HepG2 (cell line): Measurements from ENCODE around the gene SERINC4. TPM values are rescaled to one million over a fixed set of nuclear protein-coding genes. Genes with fewer than 3 reads are reported as not detected.

ENCODE experiments used
- AHDC1 ChIP-seq: sonication (generic); formaldehyde crosslinking; IDR thresholded peaks from 2 replicates; pipeline ENCODE4 v1.5.1; 2020; ENCODE audit warnings: mild to moderate bottlenecking, missing genetic modification reagents, borderline replicate concordance
- CHD4 ChIP-seq: fragments of 200-600 bp; sonication (generic); IDR thresholded peaks from 2 replicates; pipeline ENCODE4 v1.7.0; 2017; ENCODE audit warnings: mild to moderate bottlenecking, low read length, borderline replicate concordance
- HNRNPLL ChIP-seq: fragments of 200-400 bp; formaldehyde crosslinking; IDR thresholded peaks from 2 replicates; pipeline ENCODE4 v1.6.1; 2017; ENCODE audit warnings: mild to moderate bottlenecking, low read depth, low read length; ENCODE audit not compliant: poor library complexity, severe bottlenecking
- IKZF4 ChIP-seq: sonication (generic); formaldehyde crosslinking; IDR thresholded peaks from 2 replicates; pipeline ENCODE4 v1.5.1; 2020; ENCODE audit warnings: borderline replicate concordance, mild to moderate bottlenecking, low read depth, missing genetic modification reagents; ENCODE audit errors: not compliant biosample characterization
- JUNB ChIP-seq: sonication (generic); formaldehyde crosslinking; IDR thresholded peaks from 2 replicates; pipeline ENCODE4 v1.8.0; 2022; ENCODE audit warnings: missing genetic modification reagents, mild to moderate bottlenecking, borderline replicate concordance
- KAT7 ChIP-seq: IDR thresholded peaks from 2 replicates; pipeline ENCODE4 v1.6.1; 2018; ENCODE audit warnings: borderline replicate concordance, missing compliant biosample characterization
- KLF9 ChIP-seq: IDR thresholded peaks from 2 replicates; pipeline ENCODE4 v1.6.1; 2016; ENCODE audit warnings: low read depth
- KMT2B ChIP-seq: IDR thresholded peaks from 2 replicates; pipeline ENCODE4 v1.6.1; 2016; ENCODE audit warnings: missing genetic modification reagents, missing compliant biosample characterization
- MEIS1 ChIP-seq: sonication (generic); formaldehyde crosslinking; IDR thresholded peaks from 2 replicates; pipeline ENCODE4 v1.9.0; 2021; ENCODE audit warnings: mild to moderate bottlenecking, missing genetic modification reagents, moderate library complexity, borderline replicate concordance
- SIN3B ChIP-seq: fragments of 150-350 bp; IDR thresholded peaks from 2 replicates; pipeline ENCODE4 v1.6.1; 2014; ENCODE audit warnings: low read length
- SP4 ChIP-seq: sonication (generic); formaldehyde crosslinking; IDR thresholded peaks from 2 replicates; pipeline ENCODE4 v1.8.1; 2023; ENCODE audit warnings: mild to moderate bottlenecking, missing genetic modification reagents
- SRY ChIP-seq: sonication (generic); formaldehyde crosslinking; IDR thresholded peaks from 2 replicates; pipeline ENCODE4 v1.8.0; 2022; ENCODE audit warnings: mild to moderate bottlenecking, missing genetic modification reagents
- TFDP1 ChIP-seq: IDR thresholded peaks from 2 replicates; pipeline ENCODE4 v1.6.1; 2016; ENCODE audit warnings: missing compliant biosample characterization, missing genetic modification reagents, borderline replicate concordance
- ZFP36L1 ChIP-seq: sonication (generic); formaldehyde crosslinking; IDR thresholded peaks from 2 replicates; pipeline ENCODE4 v1.8.0; 2022; ENCODE audit warnings: mild to moderate bottlenecking, missing genetic modification reagents, moderate library complexity
- ZFP36L2 ChIP-seq: sonication (generic); formaldehyde crosslinking; IDR thresholded peaks from 2 replicates; pipeline ENCODE4 v1.4.0; 2020; ENCODE audit warnings: missing genetic modification reagents
- ZFP41 ChIP-seq: sonication (generic); formaldehyde crosslinking; IDR thresholded peaks from 2 replicates; pipeline ENCODE4 v1.4.0; 2020; ENCODE audit warnings: mild to moderate bottlenecking, missing genetic modification reagents, borderline replicate concordance
- ZNF251 ChIP-seq: sonication (generic); formaldehyde crosslinking; IDR thresholded peaks from 2 replicates; pipeline ENCODE4 v1.9.0; 2021; ENCODE audit warnings: mild to moderate bottlenecking, missing genetic modification reagents
- ZNF280B ChIP-seq: sonication (generic); formaldehyde crosslinking; IDR thresholded peaks from 2 replicates; pipeline ENCODE4 v1.5.0; 2020; ENCODE audit warnings: missing genetic modification reagents, mild to moderate bottlenecking, borderline replicate concordance
- ZNF296 ChIP-seq: sonication (generic); formaldehyde crosslinking; conservative IDR thresholded peaks from 2 replicates; pipeline ENCODE4 v1.5.0; 2020; ENCODE audit warnings: mild to moderate bottlenecking, missing genetic modification reagents
- ZNF431 ChIP-seq: sonication (generic); formaldehyde crosslinking; IDR thresholded peaks from 2 replicates; pipeline ENCODE4 v1.9.0; 2022; ENCODE audit warnings: missing genetic modification reagents, low read depth, mild to moderate bottlenecking, borderline replicate concordance
- ZNF792 ChIP-seq: IDR thresholded peaks from 2 replicates; pipeline ENCODE4 v1.6.1; 2016
- polyA plus RNA-seq, 8 experiments: library from polyadenylated mRNA; depleted of rRNA in 3 of 8; stranded (reverse) in 7 of 8; unstranded in 1 of 8; fragments of >200 nt; fragmentation: Illumina TruSeq in 4 of 8; extraction: Trizol in 4 of 8; gene quantifications; 2 replicates each; pipeline versions ENCODE4 v1.2.1 to v1.2.3, GENCODE V29; 2011 to 2016; ENCODE audit warnings: low read depth in 4 of 8, missing spikeins in 1 of 8, mixed read lengths in 1 of 8; ENCODE audit not compliant: insufficient read depth in 1 of 8
- total RNA-seq, 5 experiments: library from RNA; depleted of rRNA; stranded (reverse); fragments of >200 nt; fragmentation: Illumina TruSeq; extraction: Trizol; gene quantifications; 2 replicates each; pipeline ENCODE4 v1.2.3, GENCODE V29; 2016; ENCODE audit warnings: low read depth in 1 of 5

SERINC4 gene
- total and polyA plus RNA-seq, 2 of the 13 experiments (the other 11 are each of a cell fraction or from before 2014, with no cell fraction given): not detected

GRCh38 chr15:43777267-43777914, 22.6 kb downstream of the SERINC4 start (continued):
- TF ChIP-seq ZFP41: no peak; the same call in 1 of the 2 replicates
- TF ChIP-seq ZNF251 (CRISPR knock-in tag): 0 out of 2 replicates have a peak, but pooled peaks have one; percentile 65
- no peak for TF ChIP-seq JUNB
- no peak for TF ChIP-seq ZFP36L1 (CRISPR knock-in tag)
- no peak for TF ChIP-seq ZFP36L2 (CRISPR knock-in tag)
- peak; percentile 63; the same call in 1 of the 2 replicates for TF ChIP-seq KLF9 (CRISPR knock-in tag)
- no peak; the same call in none of the 2 replicates for TF ChIP-seq SRY (CRISPR knock-in tag)
- TF ChIP-seq SP4: peak; percentile 43; the same call in 1 of the 2 replicates
- TF ChIP-seq ZNF280B (CRISPR knock-in tag): peak; percentile 84
- no peak for TF ChIP-seq CHD4
- TF ChIP-seq IKZF4: peak; percentile 70
- TF ChIP-seq TFDP1 (CRISPR knock-in tag): peak; percentile 73; the same call in 1 of the 2 replicates
- TF ChIP-seq KMT2B: no peak
- TF ChIP-seq ZNF792 (CRISPR knock-in tag): no peak
- TF ChIP-seq HNRNPLL: peak; percentile 47
- TF ChIP-seq ZNF296: 0 out of 2 replicates have a peak, but pooled peaks have one; percentile 72
- TF ChIP-seq AHDC1: peak; percentile 68
- TF ChIP-seq ZNF431 (CRISPR knock-in tag): 0 out of 2 replicates have a peak, but pooled peaks have one; percentile 4
- no peak for TF ChIP-seq SIN3B
- no peak for TF ChIP-seq KAT7 (CRISPR knock-in tag)
- TF ChIP-seq MEIS1 (CRISPR knock-in tag): peak; percentile 61
